H1 (cell line): ENCODE measurements around the gene COMMD1. TPM values are rescaled to one million over a fixed set of nuclear protein-coding genes. Genes with fewer than 3 reads are reported as not detected.

ENCODE experiments used
- CTCF ChIA-PET: fragments of 300-600 bp; sonication (Branson Sonifier 250); formaldehyde crosslinking; loops from one replicate; lab custom pipeline; 2021; ENCODE audit not compliant: partially characterized antibody; lab: Charles Lee
- POLR2A ChIA-PET: fragments of 300-600 bp; sonication (Branson Sonifier 250); formaldehyde crosslinking; loops from one replicate; lab custom pipeline; 2021; ENCODE audit warnings: inconsistent platforms; ENCODE audit not compliant: partially characterized antibody; lab: Charles Lee
- DNase-seq, 2 experiments: peaks; one replicate each; pipeline versions ENCODE4 v3.0.0 to v3.0.0-alpha.2; 2010 to 2022; ENCODE audit warnings: low spot score in 2 of 2, low read depth in 1 of 2, mixed read lengths in 1 of 2
- FAIRE-seq: peaks from 2 replicates; lab custom pipeline; 2011; peaks lifted over from hg19 to GRCh38; lab: Jason Lieb, UNC
- H2AFZ ChIP-seq: 2 replicates; pipeline ENCODE4 v1.8.1; 2012; ENCODE audit warnings: low read length, inconsistent platforms
- H2AK5ac ChIP-seq: 2 replicates; pipeline ENCODE4 v1.6.1; 2013; ENCODE audit warnings: low read depth, low read length
- H2BK120ac ChIP-seq: replicated peaks from 2 replicates; pipeline ENCODE3; 2013; ENCODE audit warnings: low read depth, low read length, inconsistent platforms
- H2BK12ac ChIP-seq: 2 replicates; pipeline ENCODE4 v1.6.1; 2013; ENCODE audit warnings: low read depth, low read length
- H2BK15ac ChIP-seq: 2 replicates; pipeline ENCODE4 v1.6.1; 2013; ENCODE audit warnings: low read length
- H2BK20ac ChIP-seq: 2 replicates; pipeline ENCODE4 v1.6.1; 2013; ENCODE audit warnings: low read length
- H2BK5ac ChIP-seq: 2 replicates; pipeline ENCODE4 v1.6.1; 2013; ENCODE audit warnings: low read depth, low read length
- H3K14ac ChIP-seq: 2 replicates; pipeline ENCODE4 v1.6.1; 2013; ENCODE audit warnings: inconsistent platforms; ENCODE audit not compliant: insufficient read length
- H3K18ac ChIP-seq: 2 replicates; pipeline ENCODE4 v1.6.1; 2013; ENCODE audit warnings: low read length; ENCODE audit errors: extremely low read depth
- H3K23ac ChIP-seq: 2 replicates; pipeline ENCODE4 v1.6.1; 2013; ENCODE audit warnings: inconsistent platforms; ENCODE audit not compliant: insufficient read length
- H3K23me2 ChIP-seq: 2 replicates; pipeline ENCODE4 v1.6.1; 2013; ENCODE audit warnings: low read depth, low read length
- H3K27ac ChIP-seq: 2 replicates; pipeline ENCODE4 v1.6.1; 2011; ENCODE audit warnings: low read depth, low read length, inconsistent platforms
- H3K27me3 ChIP-seq, 4 experiments: replicated peaks in 1 of 4; 1 replicate in 1 of 4; 2 replicates in 3 of 4; pipeline versions ENCODE4 v1.6.1 to v1.8.1; 2011 to 2013; ENCODE audit warnings: low read length in 3 of 4, mild to moderate bottlenecking in 3 of 4, inconsistent platforms in 2 of 4, mixed read lengths in 2 of 4, moderate library complexity in 1 of 4; ENCODE audit not compliant: control insufficient read depth in 3 of 4, insufficient read depth in 3 of 4; ENCODE audit errors: extremely low read depth in 1 of 4
- H3K36me3 ChIP-seq, 4 experiments: 2 replicates each; pipeline versions ENCODE4 v1.6.1 to v1.8.1; 2011 to 2013; ENCODE audit warnings: mild to moderate bottlenecking in 4 of 4, low read length in 3 of 4, moderate library complexity in 2 of 4, control low read depth in 1 of 4, inconsistent platforms in 1 of 4; ENCODE audit not compliant: insufficient read depth in 4 of 4, control insufficient read depth in 2 of 4
- H3K4ac ChIP-seq: replicated peaks from 2 replicates; pipeline ENCODE3; 2013; ENCODE audit warnings: low read length, low read depth, mixed read lengths, inconsistent platforms; ENCODE audit not compliant: insufficient read length
- H3K4me1 ChIP-seq, 4 experiments: replicated peaks in 1 of 4; 1 replicate in 1 of 4; 2 replicates in 3 of 4; pipeline versions ENCODE4 v1.6.1 to v1.8.1; 2011 to 2013; ENCODE audit warnings: low read length in 3 of 4, inconsistent platforms in 2 of 4, mixed read lengths in 1 of 4; ENCODE audit not compliant: insufficient read depth in 4 of 4, control insufficient read depth in 3 of 4
- H3K4me2 ChIP-seq, 2 experiments: 2 replicates each; pipeline versions ENCODE4 v1.6.1 to v1.8.1; 2011 to 2013; ENCODE audit warnings: low read depth in 2 of 2, low read length in 2 of 2, control low read depth in 1 of 2, inconsistent platforms in 1 of 2, mild to moderate bottlenecking in 1 of 2; ENCODE audit not compliant: insufficient read depth in 1 of 2
- H3K4me3 ChIP-seq, 4 experiments: fragments of 200-600, 300-600 bp in 1 of 4; sonication (generic), shearing (Covaris generic), sonication (Bioruptor Twin) in 1 of 4; 2 replicates each; pipeline versions ENCODE4 v1.5.1 to v1.8.1; 2011 to 2016; ENCODE audit warnings: low read length in 4 of 4, low read depth in 3 of 4, control low read depth in 2 of 4, inconsistent platforms in 2 of 4, mild to moderate bottlenecking in 2 of 4, mixed read lengths in 1 of 4, moderate library complexity in 1 of 4; ENCODE audit not compliant: insufficient read depth in 2 of 4; ENCODE audit errors: extremely low read depth in 1 of 4
- H3K56ac ChIP-seq: replicated peaks from 2 replicates; pipeline ENCODE3; 2013; ENCODE audit warnings: low read depth, mild to moderate bottlenecking, mixed read lengths, low read length, inconsistent platforms; ENCODE audit not compliant: insufficient read length
- H3K79me1 ChIP-seq: 2 replicates; pipeline ENCODE4 v1.6.1; 2013; ENCODE audit warnings: low read depth, low read length, control low read depth
- H3K79me2 ChIP-seq, 2 experiments: 2 replicates each; pipeline versions ENCODE4 v1.6.1 to v1.8.1; 2012 to 2013; ENCODE audit warnings: low read length in 2 of 2, mild to moderate bottlenecking in 2 of 2, inconsistent platforms in 1 of 2; ENCODE audit not compliant: insufficient read depth in 2 of 2, control insufficient read depth in 1 of 2
- H3K9ac ChIP-seq, 4 experiments: replicated peaks in 1 of 4; 1 replicate in 1 of 4; 2 replicates in 3 of 4; pipeline versions ENCODE4 v1.6.1 to v1.8.1; 2011 to 2013; ENCODE audit warnings: low read depth in 3 of 4, low read length in 3 of 4, control low read depth in 2 of 4, mild to moderate bottlenecking in 2 of 4, moderate library complexity in 2 of 4, inconsistent platforms in 1 of 4; ENCODE audit errors: extremely low read depth in 1 of 4
- H3K9me3 ChIP-seq, 2 experiments: 2 replicates each; pipeline versions ENCODE4 v1.6.1 to v1.8.1; 2012 to 2013; ENCODE audit warnings: mild to moderate bottlenecking in 2 of 2, moderate library complexity in 2 of 2, control low read depth in 1 of 2, inconsistent platforms in 1 of 2, low read depth in 1 of 2, low read length in 1 of 2, mixed read lengths in 1 of 2; ENCODE audit not compliant: insufficient read depth in 2 of 2
- H4K20me1 ChIP-seq, 2 experiments: replicated peaks in 1 of 2; 2 replicates each; pipeline versions ENCODE3 to v1.8.1; 2011 to 2013; ENCODE audit warnings: inconsistent platforms in 2 of 2, low read length in 2 of 2, mild to moderate bottlenecking in 1 of 2; ENCODE audit not compliant: insufficient read depth in 2 of 2, control insufficient read depth in 1 of 2
- H4K5ac ChIP-seq: 2 replicates; pipeline ENCODE4 v1.6.1; 2013; ENCODE audit warnings: low read length, low read depth, mixed read lengths, inconsistent platforms; ENCODE audit not compliant: insufficient read length
- H4K8ac ChIP-seq: 2 replicates; pipeline ENCODE4 v1.8.0; 2013; ENCODE audit warnings: mild to moderate bottlenecking, moderate library complexity, low read length, inconsistent platforms; ENCODE audit not compliant: insufficient read depth; ENCODE audit errors: extremely low read depth
- H4K91ac ChIP-seq: replicated peaks from 2 replicates; pipeline ENCODE3; 2013; ENCODE audit warnings: low read length, mixed read lengths, inconsistent platforms; ENCODE audit not compliant: insufficient read length
- CBX5 ChIP-seq: fragments of 300-800, 300-1000 bp; sonication (generic); IDR thresholded peaks from 2 replicates; pipeline ENCODE4 v1.7.1; 2016; ENCODE audit warnings: antibody characterized with exemption, low read length, low read depth
- CBX8 ChIP-seq: fragments of 300-800, 300-1000 bp; sonication (generic); IDR thresholded peaks from 2 replicates; pipeline ENCODE4 v1.7.1; 2016; ENCODE audit warnings: low read depth, low read length, borderline replicate concordance
- CTBP2 ChIP-seq: IDR thresholded peaks from 2 replicates; pipeline ENCODE4 v1.7.0; 2011; ENCODE audit warnings: borderline replicate concordance, mild to moderate bottlenecking, moderate library complexity, mixed read lengths, low read length; ENCODE audit not compliant: insufficient read depth, insufficient read length
- EGR1 ChIP-seq: IDR thresholded peaks from 2 replicates; pipeline ENCODE4 v1.6.1; 2011; ENCODE audit warnings: low read depth, low read length, borderline replicate concordance
- JUN ChIP-seq: IDR thresholded peaks from 2 replicates; pipeline ENCODE4 v1.6.1; 2011; ENCODE audit warnings: low read depth, mild to moderate bottlenecking, improper control_type of control experiment, low read length
- MAFK ChIP-seq: IDR thresholded peaks from 2 replicates; pipeline ENCODE4 v1.6.1; 2012; ENCODE audit warnings: low read depth, mild to moderate bottlenecking, improper control_type of control experiment, low read length
- MAX ChIP-seq: IDR thresholded peaks from 2 replicates; pipeline ENCODE4 v1.6.1; 2012; ENCODE audit warnings: inconsistent platforms
- NRF1 ChIP-seq: IDR thresholded peaks from 2 replicates; pipeline ENCODE4 v1.6.1; 2011; ENCODE audit warnings: mild to moderate bottlenecking, low read depth, low read length, improper control_type of control experiment
- POLR2A ChIP-seq, 2 experiments: IDR thresholded peaks; 1 replicate in 1 of 2; 2 replicates in 1 of 2; pipeline ENCODE4 v1.6.1; 2011; ENCODE audit warnings: low read depth in 2 of 2, low read length in 2 of 2, mild to moderate bottlenecking in 2 of 2; ENCODE audit errors: control extremely low read depth in 1 of 2
- POLR2AphosphoS5 ChIP-seq: IDR thresholded peaks from 2 replicates; pipeline ENCODE4 v1.6.1; 2011; ENCODE audit warnings: low read depth, low read length
- POU5F1 ChIP-seq: IDR thresholded peaks from 2 replicates; pipeline ENCODE4 v1.6.1; 2011; ENCODE audit warnings: low read depth, mild to moderate bottlenecking, low read length, moderate library complexity
- RAD21 ChIP-seq, 2 experiments: IDR thresholded peaks in 1 of 2; conservative IDR thresholded peaks in 1 of 2; 2 replicates each; pipeline ENCODE4 v1.6.1; 2011; ENCODE audit warnings: low read depth in 2 of 2, low read length in 2 of 2, improper control_type of control experiment in 1 of 2, inconsistent platforms in 1 of 2, mild to moderate bottlenecking in 1 of 2, moderate library complexity in 1 of 2
- TCF12 ChIP-seq: IDR thresholded peaks from 2 replicates; pipeline ENCODE4 v1.6.1; 2011; ENCODE audit warnings: low read depth, mild to moderate bottlenecking, low read length
- YY1 ChIP-seq: IDR thresholded peaks from 2 replicates; pipeline ENCODE4 v1.6.1; 2011; ENCODE audit warnings: low read depth, mild to moderate bottlenecking, low read length
- WGBS, 2 experiments: shearing (Covaris generic) in 1 of 2; methylation state at CpG; one replicate each; pipeline versions ENCODE4 v1.1.6 to v1.1.7; 2013 to 2015; ENCODE audit warnings: low lambda C conversion rate in 2 of 2, mixed read lengths in 2 of 2, inconsistent platforms in 1 of 2, low coverage in 1 of 2, missing lambda C conversion rate in 1 of 2; ENCODE audit not compliant: insufficient replicate concordance in 2 of 2, insufficient coverage in 1 of 2, insufficient read length in 1 of 2; ENCODE audit errors: extremely low coverage in 1 of 2, missing lambda C conversion rate in 1 of 2; 5-methylcytosine and 5-hydroxymethylcytosine counted together
- polyA plus RNA-seq, 7 experiments: library from polyadenylated mRNA; depleted of rRNA in 3 of 7; stranded (reverse) in 5 of 7; unstranded in 2 of 7; fragments of >200 nt in 5 of 7; fragments of 200-250 nt in 2 of 7; gene quantifications; 1 replicate in 5 of 7; 2 replicates in 1 of 7; 4 replicates in 1 of 7; pipeline versions ENCODE4 v1.2.1 to v1.2.3, GENCODE V29; 2011 to 2013; ENCODE audit warnings: missing spikeins in 2 of 7, mixed read lengths in 2 of 7
- total RNA-seq: library from RNA; stranded (reverse); fragmentation: NEBNext Ultra II Directional; extraction: Animal tissue kit (Norgen Biotek cat#: 25700); gene quantifications from 2 replicates; pipeline ENCODE4 v1.2.1, GENCODE V29; 2021

COMMD1 gene
- total and polyA plus RNA-seq, 2 of the 8 experiments (the other 6 are each of a cell fraction or from before 2014, with no cell fraction given): 23.5 to 28.3 TPM

DNA sequence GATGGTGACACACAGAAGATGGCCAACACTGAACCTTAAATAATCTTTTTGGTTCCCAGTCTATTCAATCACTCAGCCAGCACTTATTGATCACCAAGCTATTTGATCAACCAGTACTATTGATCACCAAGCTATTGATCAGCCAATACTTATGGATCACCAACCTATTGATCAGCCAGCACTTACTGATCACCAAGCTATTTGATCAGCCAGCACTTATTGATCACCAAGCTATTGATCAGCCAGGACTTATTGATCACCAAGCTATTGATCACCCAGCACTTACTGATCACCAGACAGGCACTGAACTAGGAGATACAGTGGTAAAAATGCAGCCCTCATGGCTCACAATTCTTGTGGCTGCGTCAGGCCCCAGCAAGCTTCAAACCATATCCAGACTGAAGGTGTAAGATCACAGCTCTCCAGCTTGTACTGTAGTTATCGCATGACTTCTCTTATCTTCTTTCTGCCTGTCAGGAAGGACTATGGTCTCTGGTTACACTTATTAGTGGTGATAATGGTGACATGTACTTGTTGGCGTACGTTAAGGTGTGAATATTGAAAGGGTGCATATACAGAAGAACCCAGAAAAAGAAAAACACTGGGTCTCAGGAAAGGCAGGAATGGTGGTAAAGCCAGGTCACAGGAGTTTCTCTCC lies 272.0 kb downstream of the COMMD1 start:
- DNase-seq: no peak
- Histone ChIP-seq H3K18ac (no peak overlapping the region), H2AFZ (no peak overlapping the region), H4K20me1 (no peaks in the 10 kb centered on the region), H3K27me3 (no peaks in the 10 kb centered on the region), H4K5ac (no peak overlapping the region), H3K4me3 (no peak overlapping the region), H3K9ac (no peak overlapping the region), H3K36me3 (no peaks in the 10 kb centered on the region), H3K79me2 (no peaks in the 10 kb centered on the region), H3K4me1 (peaks cover 0 to 10% (median 0%) of the 10 kb centered on the region in 4 experiments; a peak in 2 of 7 replicates), H2BK120ac (no peak overlapping the region), H3K14ac (no peak overlapping the region), H3K4me2 (no peak overlapping the region), H2BK20ac (no peak overlapping the region), H3K23ac (no peak overlapping the region), H2BK15ac (no peak overlapping the region), H3K9me3 (no peaks in the 10 kb centered on the region), H2BK12ac (no peak overlapping the region), H3K56ac (no peak overlapping the region), H4K91ac (no peak overlapping the region), H3K23me2 (no peaks in the 10 kb centered on the region), H4K8ac (no peak overlapping the region), H2BK5ac (no peak overlapping the region), H3K27ac (no peak overlapping the region), H3K4ac (no peak overlapping the region), H2AK5ac (no peak overlapping the region), H3K79me1 (no peaks in the 10 kb centered on the region)
- ChIA-PET POLR2A (no interaction called here), CTCF (interaction anchor here (1.2 kb wide), 1 partner anchor 120 kb away, joined by 3 read pairs; no protein-coding TSS in a partner anchor)
- 98% methylated on average over 4 of the region's 4 CpGs; no CpG with 5 or more reads in 1 of the 2 experiments for WGBS, 2 experiments
- FAIRE-seq: no peak
- TF ChIP-seq POU5F1 (no peak), EGR1 (no peak), CBX8 (no peak), CBX5 (no peak), TCF12 (no peak), NRF1 (no peak), JUN (no peak), MAFK (no peak), POLR2A (IDR thresholded peaks at IDR 0.05; ENCODE audit: control extremely low read depth in 1 of 2, low read depth in 2 of 2, low read length in 2 of 2) (no peak), CTBP2 (no peak), MAX (no peak), POLR2AphosphoS5 (no peak), YY1 (no peak), RAD21 (IDR thresholded peaks at IDR 0.05 in 1 of 2, conservative IDR thresholded peaks at IDR 0.05 in 1 of 2; ENCODE audit: low read depth in 2 of 2, low read length in 2 of 2) (no peak)
